Subcutaneous abdominal adipose tissue (tissue), 5 donors: ENCODE data around the gene TCEA2.

Source experiments
- H3K27ac ChIP-seq: one replicate; pipeline ENCODE4 v1.7.0; 2013; ENCODE audit warnings: low read depth, mild to moderate bottlenecking, inconsistent platforms, low read length, moderate library complexity
- H3K27me3 ChIP-seq, 5 donors: one replicate each; pipeline ENCODE4 v1.7.0; 2013; ENCODE audit warnings: low read length in 5 of 5, inconsistent platforms in 1 of 5; ENCODE audit not compliant: control insufficient read depth in 5 of 5, insufficient read depth in 4 of 5
- H3K36me3 ChIP-seq, 5 donors: one replicate each; pipeline ENCODE4 v1.7.0; 2013; ENCODE audit warnings: low read length in 5 of 5; ENCODE audit not compliant: control insufficient read depth in 5 of 5, insufficient read depth in 5 of 5
- H3K4me1 ChIP-seq, 5 donors: one replicate each; pipeline ENCODE4 v1.7.0; 2013; ENCODE audit warnings: low read length in 5 of 5, mild to moderate bottlenecking in 3 of 5, moderate library complexity in 1 of 5; ENCODE audit not compliant: control insufficient read depth in 5 of 5, insufficient read depth in 5 of 5
- H3K4me3 ChIP-seq, 5 donors: one replicate each; pipeline ENCODE4 v1.7.0; 2013; ENCODE audit warnings: low read length in 5 of 5, low read depth in 1 of 5
- H3K9ac ChIP-seq, 5 donors: one replicate each; pipeline ENCODE4 v1.7.0; 2013; ENCODE audit warnings: low read length in 5 of 5, mild to moderate bottlenecking in 4 of 5, moderate library complexity in 3 of 5
- H3K9me3 ChIP-seq, 5 donors: one replicate each; pipeline ENCODE4 v1.7.0; 2013; ENCODE audit warnings: low read length in 5 of 5; ENCODE audit not compliant: control insufficient read depth in 5 of 5
- donor health status: healthy.
- donor health status: healthy.
- donor health status: healthy.
- donor health status: healthy.
- donor health status: healthy.

TCEA2 gene

GRCh38 chr20:64091340-64091739, 28.3 kb downstream of the TCEA2 start:
- Histone ChIP-seq H3K36me3 (no peaks in the 10 kb centered on the region), H3K4me1 (no peaks in the 10 kb centered on the region), H3K9ac (no peak overlapping the region), H3K27ac (no peak overlapping the region), H3K4me3 (no peak overlapping the region), H3K27me3 (peaks cover 4 to 28% (median 23%) of the 10 kb centered on the region in 5 donors), H3K9me3 (no peaks in the 10 kb centered on the region)

- H3K27me3 ChIP-seq = peaks cover 4 to 28% (median 21%) of the 10 kb centered on the region in 5 donors
- H3K9ac ChIP-seq = no peak overlapping the region
- no peaks in the 10 kb centered on the region for H3K4me1 ChIP-seq
- no peaks in the 10 kb centered on the region for H3K9me3 ChIP-seq
- H3K4me3 ChIP-seq = no peak overlapping the region
- no peak overlapping the region for H3K27ac ChIP-seq
- H3K36me3 ChIP-seq = peaks cover 0 to 3% (median 0%) of the 10 kb centered on the region in 5 donors
These were observed 28.8 kb downstream of the TCEA2 start for GRCh38 chr20:64091770-64092169.

DNA sequence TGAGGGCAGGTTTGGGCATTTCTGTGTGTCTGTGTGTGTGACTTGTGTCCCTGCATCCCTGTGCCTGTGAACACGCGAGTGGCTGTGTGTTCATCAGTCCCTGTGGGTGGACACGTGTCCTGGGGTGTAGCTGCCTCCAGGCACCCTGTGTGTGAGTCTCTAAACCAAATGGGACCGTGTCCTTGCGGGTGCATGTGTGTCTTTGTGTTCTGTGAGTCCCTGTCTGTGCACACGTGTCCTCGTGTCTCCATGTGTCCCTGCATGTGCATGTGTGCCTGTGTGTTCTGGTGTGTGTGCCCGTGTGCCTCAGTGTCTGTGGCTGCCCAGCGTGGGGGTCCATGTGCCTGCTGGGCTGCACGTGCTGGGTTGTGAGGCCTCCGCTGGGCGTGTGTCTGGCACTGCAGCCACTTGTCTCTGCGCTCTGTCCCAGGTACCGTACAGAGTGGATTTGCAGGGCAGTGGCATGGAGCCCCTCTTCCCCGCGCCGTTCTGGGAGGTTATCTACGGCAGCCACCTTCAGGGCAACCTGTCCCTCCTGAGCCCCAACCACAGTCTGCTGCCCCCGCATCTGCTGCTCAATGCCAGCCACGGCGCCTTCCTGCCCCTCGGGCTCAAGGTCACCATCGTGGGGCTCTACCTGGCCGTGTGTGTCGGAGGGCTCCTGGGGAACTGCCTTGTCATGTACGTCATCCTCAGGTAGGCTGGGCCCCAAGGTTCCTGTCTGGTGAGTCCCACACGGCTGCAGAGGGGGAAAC, 29.4 kb downstream of the TCEA2 start:
- Histone ChIP-seq H3K36me3 (peaks cover 0 to 3% (median 0%) of the 10 kb centered on the region in 5 donors), H3K4me3 (no peak overlapping the region), H3K27me3 (peaks cover 4 to 28% (median 19%) of the 10 kb centered on the region in 5 donors), H3K9me3 (no peaks in the 10 kb centered on the region), H3K9ac (no peak overlapping the region), H3K27ac (no peak overlapping the region), H3K4me1 (no peaks in the 10 kb centered on the region)

- Histone ChIP-seq H3K27ac (no peak overlapping the region), H3K4me1 (no peaks in the 10 kb centered on the region), H3K27me3 (peaks cover 0 to 23% (median 14%) of the 10 kb centered on the region in 5 donors), H3K9ac (no peak overlapping the region), H3K36me3 (peaks cover 0 to 6% (median 2%) of the 10 kb centered on the region in 5 donors), H3K4me3 (no peak overlapping the region), H3K9me3 (no peaks in the 10 kb centered on the region)
These were observed 30.1 kb downstream of the TCEA2 start for GRCh38 chr20:64093013-64093503.

DNA sequence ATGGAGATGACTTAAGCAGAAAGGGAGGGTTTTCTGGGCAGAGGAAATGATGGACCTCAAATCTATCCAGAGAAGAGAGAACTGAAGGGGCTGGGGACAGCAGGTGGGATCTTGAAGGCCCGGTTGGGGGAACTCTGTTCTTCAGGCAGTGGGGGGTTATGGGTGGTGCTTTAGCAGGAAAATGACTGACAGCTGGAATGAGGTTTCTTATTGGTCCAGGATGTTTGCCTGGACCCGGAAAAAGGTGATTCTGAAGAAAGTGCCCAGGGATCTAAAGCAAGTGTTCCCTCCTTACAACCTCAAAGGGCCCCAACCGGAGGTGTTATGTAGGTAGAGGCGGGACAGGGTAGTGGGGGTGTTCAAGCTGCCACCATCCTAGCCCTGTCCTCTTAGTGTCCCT, 32.5 kb downstream of the TCEA2 start:
- Histone ChIP-seq H3K27ac (no peak overlapping the region), H3K9me3 (no peaks in the 10 kb centered on the region), H3K4me3 (no peak overlapping the region), H3K36me3 (peaks cover 0 to 17% (median 11%) of the 10 kb centered on the region in 5 donors), H3K27me3 (peaks cover 0 to 17% (median 7%) of the 10 kb centered on the region in 5 donors), H3K9ac (no peak overlapping the region), H3K4me1 (no peaks in the 10 kb centered on the region)

DNA sequence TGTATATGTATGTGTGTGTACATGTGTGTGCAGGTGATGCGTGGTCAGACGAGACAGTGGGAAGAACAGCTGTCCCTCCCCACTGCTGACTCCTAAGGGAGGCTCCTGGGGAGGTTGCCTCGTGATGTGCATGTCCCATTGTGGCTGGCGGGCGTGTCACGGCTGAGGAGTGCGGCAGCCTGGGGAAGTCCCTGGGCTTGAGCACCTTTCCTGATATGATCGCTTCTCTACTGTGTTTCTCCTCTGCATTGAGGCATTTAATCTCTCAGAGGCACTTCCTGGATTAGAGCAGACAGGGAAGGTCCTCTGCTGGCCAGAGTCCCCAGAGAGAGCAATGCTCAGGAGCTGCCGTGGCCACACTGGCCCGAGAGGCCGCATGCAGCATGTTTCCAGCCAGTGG, 32.9 kb downstream of the TCEA2 start:
- Histone ChIP-seq H3K36me3 (peaks cover 0 to 17% (median 11%) of the 10 kb centered on the region in 5 donors), H3K4me3 (no peak overlapping the region), H3K27me3 (peaks cover 0 to 21% (median 10%) of the 10 kb centered on the region in 5 donors), H3K27ac (no peak overlapping the region), H3K4me1 (no peaks in the 10 kb centered on the region), H3K9me3 (no peaks in the 10 kb centered on the region), H3K9ac (no peak overlapping the region)

GRCh38 chr20:64096535-64096934, 33.5 kb downstream of the TCEA2 start:
- no peak overlapping the region for H3K9ac ChIP-seq
- peaks cover 0 to under 1% (median 0%) of the 10 kb centered on the region in 5 donors for H3K4me1 ChIP-seq
- no peak overlapping the region for H3K4me3 ChIP-seq
- no peaks in the 10 kb centered on the region for H3K9me3 ChIP-seq
- H3K36me3 ChIP-seq = peaks cover 0 to 17% (median 11%) of the 10 kb centered on the region in 5 donors
- peaks cover 1 to 27% (median 14%) of the 10 kb centered on the region in 5 donors for H3K27me3 ChIP-seq
- no peak overlapping the region for H3K27ac ChIP-seq

DNA sequence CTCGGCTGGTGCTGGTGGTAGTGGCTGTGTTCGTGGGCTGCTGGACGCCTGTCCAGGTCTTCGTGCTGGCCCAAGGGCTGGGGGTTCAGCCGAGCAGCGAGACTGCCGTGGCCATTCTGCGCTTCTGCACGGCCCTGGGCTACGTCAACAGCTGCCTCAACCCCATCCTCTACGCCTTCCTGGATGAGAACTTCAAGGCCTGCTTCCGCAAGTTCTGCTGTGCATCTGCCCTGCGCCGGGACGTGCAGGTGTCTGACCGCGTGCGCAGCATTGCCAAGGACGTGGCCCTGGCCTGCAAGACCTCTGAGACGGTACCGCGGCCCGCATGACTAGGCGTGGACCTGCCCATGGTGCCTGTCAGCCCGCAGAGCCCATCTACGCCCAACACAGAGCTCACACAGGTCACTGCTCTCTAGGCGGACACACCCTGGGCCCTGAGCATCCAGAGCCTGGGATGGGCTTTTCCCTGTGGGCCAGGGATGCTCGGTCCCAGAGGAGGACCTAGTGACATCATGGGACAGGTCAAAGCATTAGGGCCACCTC, 35.5 kb downstream of the TCEA2 start:
- Histone ChIP-seq H3K4me3 (no peak overlapping the region), H3K9ac (no peak overlapping the region), H3K36me3 (peaks cover 0 to 17% (median 11%) of the 10 kb centered on the region in 5 donors), H3K9me3 (no peaks in the 10 kb centered on the region), H3K27ac (no peak overlapping the region), H3K27me3 (peaks cover 5 to 29% (median 22%) of the 10 kb centered on the region in 5 donors), H3K4me1 (peaks cover 0 to 11% (median 7%) of the 10 kb centered on the region in 5 donors)

GRCh38 chr20:64099086-64099786, 36.2 kb downstream of the TCEA2 start:
- no peak overlapping the region for H3K9ac ChIP-seq

More at GRCh38 chr20:64099086-64099786, 36.2 kb downstream of the TCEA2 start:
- Histone ChIP-seq H3K4me1 (peaks cover 0 to 11% (median 7%) of the 10 kb centered on the region in 5 donors), H3K36me3 (peaks cover 0 to 17% (median 11%) of the 10 kb centered on the region in 5 donors), H3K9me3 (no peaks in the 10 kb centered on the region), H3K4me3 (no peak overlapping the region), H3K27me3 (peaks cover 5 to 35% (median 28%) of the 10 kb centered on the region in 5 donors), H3K27ac (no peak overlapping the region)
